CD4-positive, CD25-positive, alpha-beta regulatory T cell (primary cell): ENCODE data around the gene NUP98. TPM values are rescaled to one million over a fixed set of nuclear protein-coding genes. Genes with fewer than 3 reads are reported as not detected.
A peak's percentile ranks its signal among the peaks of the same experiment; 100 is the strongest.

ENCODE experiments used
- ATAC-seq, 2 donors: fragments of 150-1000 bp; cut with Tn5 transposase; one replicate each; pipeline ENCODE4 v1.10.0; 2021; ENCODE audit warnings: low read depth in 2 of 2, moderate number of reproducible peaks in 2 of 2, moderate library complexity in 1 of 2
- DNase-seq, 3 donors: peaks; one replicate each; pipeline versions ENCODE4 v3.0.0 to v3.0.0-alpha.2; 2012 to 2022; ENCODE audit warnings: mixed read lengths in 1 of 3
- H3K27ac ChIP-seq: one replicate; pipeline ENCODE4 v1.7.0; 2013; ENCODE audit warnings: mild to moderate bottlenecking, low read length; ENCODE audit not compliant: insufficient read depth, poor library complexity, severe bottlenecking
- H3K27me3 ChIP-seq: one replicate; pipeline ENCODE4 v1.7.0; 2013; ENCODE audit warnings: low read length; ENCODE audit not compliant: control insufficient read depth, insufficient read depth
- H3K36me3 ChIP-seq: one replicate; pipeline ENCODE4 v1.7.0; 2013; ENCODE audit warnings: mild to moderate bottlenecking, low read length, moderate library complexity; ENCODE audit not compliant: control insufficient read depth, insufficient read depth
- H3K4me1 ChIP-seq: 2 replicates; pipeline ENCODE4 v1.7.0; 2013; ENCODE audit warnings: mild to moderate bottlenecking, low read length; ENCODE audit not compliant: insufficient read depth, control insufficient read depth, poor library complexity, severe bottlenecking
- H3K4me3 ChIP-seq: one replicate; pipeline ENCODE4 v1.7.0; 2013; ENCODE audit warnings: low read depth, mild to moderate bottlenecking, low read length, moderate library complexity
- H3K9me3 ChIP-seq, 2 experiments: 1 replicate in 1 of 2; 2 replicates in 1 of 2; pipeline ENCODE4 v1.7.0; 2013; ENCODE audit warnings: low read length in 2 of 2, mild to moderate bottlenecking in 1 of 2, moderate library complexity in 1 of 2; ENCODE audit not compliant: control insufficient read depth in 2 of 2
- H3K27ac Mint-ChIP-seq, 3 donors: one replicate each; pipeline ENCODE4 v1.8.0; 2020 to 2022; ENCODE audit warnings: mild to moderate bottlenecking in 3 of 3, mixed read lengths in 3 of 3, moderate library complexity in 2 of 3
- H3K27me3 Mint-ChIP-seq: one replicate; pipeline ENCODE4 v1.8.0; 2022; ENCODE audit warnings: mild to moderate bottlenecking, mixed read lengths
- H3K36me3 Mint-ChIP-seq: one replicate; pipeline ENCODE4 v1.8.0; 2020; ENCODE audit warnings: mixed read lengths
- H3K4me1 Mint-ChIP-seq, 4 donors: one replicate each; pipeline ENCODE4 v1.8.0; 2020 to 2022; ENCODE audit warnings: mixed read lengths in 4 of 4, mild to moderate bottlenecking in 1 of 4
- H3K4me3 Mint-ChIP-seq, 4 donors: one replicate each; pipeline ENCODE4 v1.8.0; 2020 to 2022; ENCODE audit warnings: mild to moderate bottlenecking in 4 of 4, mixed read lengths in 4 of 4, moderate library complexity in 3 of 4
- H3K9me3 Mint-ChIP-seq, 7 donors: one replicate each; pipeline ENCODE4 v1.8.0; 2020 to 2022; ENCODE audit warnings: mixed read lengths in 7 of 7, mild to moderate bottlenecking in 3 of 7, moderate library complexity in 2 of 7
- polyA plus RNA-seq, 4 donors: library from polyadenylated mRNA; unstranded; fragments of 300-500 nt; fragmentation: Illumina TruSeq; gene quantifications; one replicate each; pipeline ENCODE4 v1.2.3, GENCODE V29; 2021
- total RNA-seq: library from RNA; stranded (reverse); gene quantifications from one replicate; pipeline ENCODE4 v1.2.3, GENCODE V29; 2022

NUP98 gene
- total and polyA plus RNA-seq, 5 donors from 2014 or later = 28.0 to 131 (median 46.5) TPM

GRCh38 chr11:3679077-3679476 is 118.3 kb downstream of the NUP98 start:
- DNase-seq (no peak), ATAC-seq (no peak)
- no peak overlapping the region for H3K27ac Mint-ChIP-seq
- H3K27me3 Mint-ChIP-seq = no peaks in the 10 kb centered on the region
- Histone ChIP-seq H3K27me3 (no peaks in the 10 kb centered on the region), H3K4me3 (no peak overlapping the region), H3K36me3 (peaks cover 92% of the 10 kb centered on the region), H3K9me3 (no peaks in the 10 kb centered on the region), H3K27ac (no peak overlapping the region), H3K4me1 (no peaks in the 10 kb centered on the region)
- no peaks in the 10 kb centered on the region for H3K9me3 Mint-ChIP-seq
- H3K36me3 Mint-ChIP-seq = peaks cover 66% of the 10 kb centered on the region
- H3K4me3 Mint-ChIP-seq = no peak overlapping the region
- H3K4me1 Mint-ChIP-seq = peaks cover 0 to 11% (median 2%) of the 10 kb centered on the region in 4 donors

- Histone ChIP-seq H3K4me3 (no peak overlapping the region), H3K4me1 (no peaks in the 10 kb centered on the region), H3K27me3 (no peaks in the 10 kb centered on the region), H3K9me3 (no peaks in the 10 kb centered on the region), H3K27ac (no peak overlapping the region), H3K36me3 (peaks cover 91% of the 10 kb centered on the region)
- ATAC-seq = no peak
- Mint-ChIP-seq H3K4me1 (peaks cover 0 to 8% (median 0%) of the 10 kb centered on the region in 4 donors), H3K4me3 (no peak overlapping the region), H3K36me3 (peaks cover 63% of the 10 kb centered on the region), H3K9me3 (no peaks in the 10 kb centered on the region), H3K27ac (peak overlapping the region in 2 of 3 donors; percentile 38 to 82), H3K27me3 (no peaks in the 10 kb centered on the region)
- DNase-seq = no peak
Observed at GRCh38 chr11:3675971-3676370, 121.4 kb downstream of the NUP98 start.

- H3K27ac Mint-ChIP-seq = peak overlapping the region in 1 of 3 donors; percentile 56
- H3K27me3 ChIP-seq = no peaks in the 10 kb centered on the region
- peaks cover 0 to 3% (median 0%) of the 10 kb centered on the region in 4 donors for H3K4me1 Mint-ChIP-seq
- no peak for DNase-seq
- H3K9me3 ChIP-seq = no peaks in the 10 kb centered on the region
- no peaks in the 10 kb centered on the region for H3K27me3 Mint-ChIP-seq
- peaks cover 64% of the 10 kb centered on the region for H3K36me3 Mint-ChIP-seq
- H3K4me3 ChIP-seq = no peak overlapping the region
- H3K27ac ChIP-seq = no peak overlapping the region
- peaks cover 80% of the 10 kb centered on the region for H3K36me3 ChIP-seq
- ATAC-seq = no peak
- no peak overlapping the region for H3K4me3 Mint-ChIP-seq
- no peaks in the 10 kb centered on the region for H3K9me3 Mint-ChIP-seq
- no peaks in the 10 kb centered on the region for H3K4me1 ChIP-seq
Observed at GRCh38 chr11:3674189-3674588, 123.2 kb downstream of the NUP98 start.

GRCh38 chr11:3671334-3672254 is 125.8 kb downstream of the NUP98 start, which contains the start of gene CHRNA10:
Gene CHRNA10 (minus strand): TSS chr11:3671384. CDS start chr11:3671312, 72 bp downstream.
- peaks cover 60% of the 10 kb centered on the region for H3K36me3 ChIP-seq

DNA sequence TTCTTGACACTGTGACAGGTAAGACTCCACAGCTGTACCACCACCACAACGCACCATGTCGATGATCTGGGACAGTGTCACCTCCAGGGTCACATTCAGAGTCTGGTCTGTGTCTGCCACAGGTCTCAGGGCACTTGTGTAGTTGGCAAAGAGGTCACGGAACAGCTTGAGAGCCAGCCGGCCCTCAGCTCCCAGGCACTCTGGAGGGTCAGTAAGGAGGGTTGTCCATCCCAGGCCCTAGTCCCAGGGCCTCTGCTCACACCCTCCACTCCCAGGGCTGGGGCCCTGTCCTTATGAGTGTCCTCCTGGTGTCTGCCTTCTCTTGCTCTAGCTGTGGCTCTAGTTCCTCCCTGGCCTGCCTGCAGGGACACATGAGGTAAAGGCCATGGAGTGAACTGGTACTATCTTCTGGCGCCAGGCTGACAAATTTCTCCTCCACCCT is 127.6 kb downstream of the NUP98 start:
- Mint-ChIP-seq H3K9me3 (no peaks in the 10 kb centered on the region), H3K4me1 (no peaks in the 10 kb centered on the region), H3K4me3 (no peak overlapping the region), H3K27me3 (no peaks in the 10 kb centered on the region), H3K27ac (peak overlapping the region in 1 of 3 donors; percentile 62), H3K36me3 (peaks cover 58% of the 10 kb centered on the region)
- Histone ChIP-seq H3K9me3 (no peaks in the 10 kb centered on the region), H3K36me3 (peaks cover 53% of the 10 kb centered on the region), H3K4me3 (no peak overlapping the region), H3K27ac (no peak overlapping the region), H3K4me1 (no peaks in the 10 kb centered on the region), H3K27me3 (no peaks in the 10 kb centered on the region)
- ATAC-seq (no peak), DNase-seq (no peak)

More at GRCh38 chr11:3671334-3672254, 125.8 kb downstream of the NUP98 start, which contains the start of gene CHRNA10:
- H3K27me3 ChIP-seq = no peaks in the 10 kb centered on the region
- Mint-ChIP-seq H3K36me3 (peaks cover 62% of the 10 kb centered on the region), H3K27ac (peak within 1 kb of the TSS; percentile 76 to 85 (median 77)), H3K9me3 (no peaks in the 10 kb centered on the region), H3K4me1 (no peaks in the 10 kb centered on the region), H3K4me3 (peak within 1 kb of the TSS in 1 of 4 donors; percentile 12), H3K27me3 (no peaks in the 10 kb centered on the region)
- ATAC-seq = no peak
- H3K27ac ChIP-seq = no peak within 1 kb of the TSS
- no peaks in the 10 kb centered on the region for H3K9me3 ChIP-seq
- no peak for DNase-seq
- no peaks in the 10 kb centered on the region for H3K4me1 ChIP-seq
- H3K4me3 ChIP-seq = no peak within 1 kb of the TSS

GRCh38 chr11:3669128-3669527 is 128.2 kb downstream of the NUP98 start:
- peak overlapping the region in 1 of 3 donors; percentile 62 for H3K27ac Mint-ChIP-seq
- ATAC-seq (no peak), DNase-seq (no peak)
- Histone ChIP-seq H3K9me3 (no peaks in the 10 kb centered on the region), H3K4me1 (no peaks in the 10 kb centered on the region), H3K36me3 (peaks cover 46% of the 10 kb centered on the region), H3K4me3 (no peak overlapping the region), H3K27me3 (no peaks in the 10 kb centered on the region), H3K27ac (no peak overlapping the region)
- H3K36me3 Mint-ChIP-seq = peaks cover 59% of the 10 kb centered on the region
- no peak overlapping the region for H3K4me3 Mint-ChIP-seq
- H3K9me3 Mint-ChIP-seq = no peaks in the 10 kb centered on the region
- no peaks in the 10 kb centered on the region for H3K27me3 Mint-ChIP-seq
- no peaks in the 10 kb centered on the region for H3K4me1 Mint-ChIP-seq

- H3K4me1 ChIP-seq = no peaks in the 10 kb centered on the region
- peaks cover 50% of the 10 kb centered on the region for H3K36me3 Mint-ChIP-seq
- no peaks in the 10 kb centered on the region for H3K27me3 Mint-ChIP-seq
- no peak overlapping the region for H3K4me3 Mint-ChIP-seq
- H3K27me3 ChIP-seq = no peaks in the 10 kb centered on the region
- no peaks in the 10 kb centered on the region for H3K4me1 Mint-ChIP-seq
- no peak for DNase-seq
- no peak overlapping the region for H3K27ac ChIP-seq
- H3K9me3 ChIP-seq = no peaks in the 10 kb centered on the region
- H3K36me3 ChIP-seq = peaks cover 31% of the 10 kb centered on the region
- no peak for ATAC-seq
- no peak overlapping the region for H3K27ac Mint-ChIP-seq
- H3K4me3 ChIP-seq = no peak overlapping the region
- no peaks in the 10 kb centered on the region for H3K9me3 Mint-ChIP-seq
Observed at GRCh38 chr11:3667149-3668035, 130.0 kb downstream of the NUP98 start.
